Measurements from ENCODE around the gene ZNRF3.

DNA sequence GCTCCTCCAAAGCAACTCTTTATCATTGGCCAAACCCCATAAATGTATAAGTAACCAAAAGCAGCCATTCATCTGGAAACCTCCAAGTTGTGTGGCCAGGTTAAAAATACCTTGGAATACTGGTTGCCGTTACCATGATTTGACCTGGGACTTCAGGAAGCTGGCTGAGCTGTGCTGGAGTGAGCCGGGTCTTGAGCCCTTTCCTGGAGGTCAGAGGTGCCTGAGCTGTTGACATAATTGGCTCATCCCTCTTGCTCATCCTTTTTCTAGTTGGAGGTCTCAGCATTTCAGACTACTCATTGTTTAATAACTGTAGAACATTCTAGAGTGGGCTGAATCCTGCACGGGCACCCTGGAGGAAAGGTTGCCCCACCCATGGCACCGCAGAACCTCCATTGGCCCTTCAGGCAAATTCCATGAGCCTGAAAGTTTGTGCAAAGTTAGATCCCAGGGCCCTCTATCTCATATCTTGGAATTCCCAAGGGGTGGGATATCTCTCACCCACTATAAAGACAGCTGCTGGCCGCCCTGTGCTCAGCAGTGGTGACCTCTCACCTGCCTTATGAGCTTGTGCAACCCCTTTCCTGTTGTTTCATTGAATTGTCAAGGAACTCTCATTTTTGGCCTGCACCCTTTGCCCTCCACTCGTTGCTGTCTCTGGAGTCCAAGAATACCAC lies 101.2 kb downstream of the ZNRF3 start:
- TF ChIP-seq, protein P1, sequence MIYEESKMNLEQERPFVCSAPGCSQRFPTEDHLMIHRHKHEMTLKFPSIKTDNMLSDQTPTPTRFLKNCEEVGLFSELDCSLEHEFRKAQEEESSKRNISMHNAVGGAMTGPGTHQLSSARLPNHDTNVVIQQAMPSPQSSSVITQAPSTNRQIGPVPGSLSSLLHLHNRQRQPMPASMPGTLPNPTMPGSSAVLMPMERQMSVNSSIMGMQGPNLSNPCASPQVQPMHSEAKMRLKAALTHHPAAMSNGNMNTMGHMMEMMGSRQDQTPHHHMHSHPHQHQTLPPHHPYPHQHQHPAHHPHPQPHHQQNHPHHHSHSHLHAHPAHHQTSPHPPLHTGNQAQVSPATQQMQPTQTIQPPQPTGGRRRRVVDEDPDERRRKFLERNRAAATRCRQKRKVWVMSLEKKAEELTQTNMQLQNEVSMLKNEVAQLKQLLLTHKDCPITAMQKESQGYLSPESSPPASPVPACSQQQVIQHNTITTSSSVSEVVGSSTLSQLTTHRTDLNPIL (CRISPR knock-in tag; IDR thresholded peaks at IDR 0.05; ENCODE audit: low read depth), result no peak
- TF ChIP-seq OSR1 (CRISPR knock-in tag; IDR thresholded peaks at IDR 0.05), result no peak
- TF ChIP-seq, protein P2, sequence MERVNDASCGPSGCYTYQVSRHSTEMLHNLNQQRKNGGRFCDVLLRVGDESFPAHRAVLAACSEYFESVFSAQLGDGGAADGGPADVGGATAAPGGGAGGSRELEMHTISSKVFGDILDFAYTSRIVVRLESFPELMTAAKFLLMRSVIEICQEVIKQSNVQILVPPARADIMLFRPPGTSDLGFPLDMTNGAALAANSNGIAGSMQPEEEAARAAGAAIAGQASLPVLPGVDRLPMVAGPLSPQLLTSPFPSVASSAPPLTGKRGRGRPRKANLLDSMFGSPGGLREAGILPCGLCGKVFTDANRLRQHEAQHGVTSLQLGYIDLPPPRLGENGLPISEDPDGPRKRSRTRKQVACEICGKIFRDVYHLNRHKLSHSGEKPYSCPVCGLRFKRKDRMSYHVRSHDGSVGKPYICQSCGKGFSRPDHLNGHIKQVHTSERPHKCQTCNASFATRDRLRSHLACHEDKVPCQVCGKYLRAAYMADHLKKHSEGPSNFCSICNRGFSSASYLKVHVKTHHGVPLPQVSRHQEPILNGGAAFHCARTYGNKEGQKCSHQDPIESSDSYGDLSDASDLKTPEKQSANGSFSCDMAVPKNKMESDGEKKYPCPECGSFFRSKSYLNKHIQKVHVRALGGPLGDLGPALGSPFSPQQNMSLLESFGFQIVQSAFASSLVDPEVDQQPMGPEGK (CRISPR knock-in tag; IDR thresholded peaks at IDR 0.05; ENCODE audit: borderline replicate concordance), result no peak
- no peak for TF ChIP-seq ZFP30 (CRISPR knock-in tag; IDR thresholded peaks at IDR 0.05)
- TF ChIP-seq ARNTL (CRISPR knock-in tag; IDR thresholded peaks at IDR 0.05; ENCODE audit: borderline replicate concordance, low read depth), result no peak
- TF ChIP-seq ZNF70 (CRISPR knock-in tag; IDR thresholded peaks at IDR 0.05), result no peak
- TF ChIP-seq ZC3H10 (CRISPR knock-in tag; IDR thresholded peaks at IDR 0.05), result no peak
- TF ChIP-seq GLIS3 (CRISPR knock-in tag; IDR thresholded peaks at IDR 0.05), result no peak
- no peak for TF ChIP-seq ZNF8 (CRISPR knock-in tag; IDR thresholded peaks at IDR 0.05)
- no peak for TF ChIP-seq ESRRG (CRISPR knock-in tag; IDR thresholded peaks at IDR 0.05)
- no peak for TF ChIP-seq SNAI2 (CRISPR knock-in tag; IDR thresholded peaks at IDR 0.05)
- TF ChIP-seq, protein P3, sequence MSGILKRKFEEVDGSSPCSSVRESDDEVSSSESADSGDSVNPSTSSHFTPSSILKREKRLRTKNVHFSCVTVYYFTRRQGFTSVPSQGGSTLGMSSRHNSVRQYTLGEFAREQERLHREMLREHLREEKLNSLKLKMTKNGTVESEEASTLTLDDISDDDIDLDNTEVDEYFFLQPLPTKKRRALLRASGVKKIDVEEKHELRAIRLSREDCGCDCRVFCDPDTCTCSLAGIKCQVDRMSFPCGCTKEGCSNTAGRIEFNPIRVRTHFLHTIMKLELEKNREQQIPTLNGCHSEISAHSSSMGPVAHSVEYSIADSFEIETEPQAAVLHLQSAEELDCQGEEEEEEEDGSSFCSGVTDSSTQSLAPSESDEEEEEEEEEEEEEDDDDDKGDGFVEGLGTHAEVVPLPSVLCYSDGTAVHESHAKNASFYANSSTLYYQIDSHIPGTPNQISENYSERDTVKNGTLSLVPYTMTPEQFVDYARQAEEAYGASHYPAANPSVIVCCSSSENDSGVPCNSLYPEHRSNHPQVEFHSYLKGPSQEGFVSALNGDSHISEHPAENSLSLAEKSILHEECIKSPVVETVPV (CRISPR knock-in tag; IDR thresholded peaks at IDR 0.05), result no peak
- no peak for TF ChIP-seq ISL1 (CRISPR knock-in tag; IDR thresholded peaks at IDR 0.05)
- no peak for TF ChIP-seq ZFP3 (CRISPR knock-in tag; IDR thresholded peaks at IDR 0.05)

Data from SK-N-SH treated with all-trans-retinoic acid at 6 μM for 48 hours (cell line).